ENCODE results near the gene POMGNT2. TPM values are rescaled to one million over a fixed set of nuclear protein-coding genes. Genes with fewer than 3 reads are reported as not detected.

Gene POMGNT2
- total and polyA plus RNA-seq, 7 donors: 13.2 to 40.3 (median 22.4) TPM

GRCh38 chr3:43036621-43037423 is 69.1 kb downstream of the POMGNT2 start:
- 71 to 84% (median 75%) methylated on average over 9 of the region's 9 CpGs for WGBS, 3 donors
- Histone ChIP-seq H3K36me3 (ENCODE audit: insufficient read depth in 1 of 2, low read depth in 1 of 2) (no peaks in the 10 kb centered on the region), H3K27ac (no peak overlapping the region), H3K4me1 (no peaks in the 10 kb centered on the region), H3K27me3 (ENCODE audit: insufficient read depth in 3 of 3, low read length in 2 of 3) (no peaks in the 10 kb centered on the region), H3K9me3 (no peaks in the 10 kb centered on the region), H3K4me3 (no peak overlapping the region)
- peak in 2 of 4 donors; percentile 24 to 42 for ATAC-seq
- DNase-seq: no peak
- no peak for TF ChIP-seq CTCF (IDR thresholded peaks at IDR 0.05)
- intact Hi-C loops (cut with DNase I): no loop called here

GRCh38 chr3:43035801-43036365 is 70.0 kb downstream of the POMGNT2 start:
- no peak for TF ChIP-seq CTCF (IDR thresholded peaks at IDR 0.05)
- H3K4me3 ChIP-seq: no peak overlapping the region
- ATAC-seq (no peak), DNase-seq (no peak)
- no peak overlapping the region for H3K27ac ChIP-seq
- no peaks in the 10 kb centered on the region for H3K27me3 ChIP-seq (ENCODE audit: insufficient read depth in 3 of 3, low read length in 2 of 3)
- intact Hi-C loops (cut with DNase I): no loop called here
- no peaks in the 10 kb centered on the region for H3K9me3 ChIP-seq
- WGBS, 3 donors: 43 to 65% (median 58%) methylated on average over 5 of the region's 5 CpGs
- H3K36me3 ChIP-seq (ENCODE audit: insufficient read depth in 1 of 2, low read depth in 1 of 2): no peaks in the 10 kb centered on the region
- H3K4me1 ChIP-seq: no peaks in the 10 kb centered on the region

- 88 to 92% (median 89%) methylated on average over 4 of the region's 4 CpGs for WGBS, 3 donors
- DNase-seq (no peak), ATAC-seq (no peak)
- Histone ChIP-seq H3K4me1 (no peaks in the 10 kb centered on the region), H3K27me3 (ENCODE audit: insufficient read depth in 3 of 3, low read length in 2 of 3) (no peaks in the 10 kb centered on the region), H3K4me3 (no peak overlapping the region), H3K27ac (no peak overlapping the region), H3K9me3 (no peaks in the 10 kb centered on the region), H3K36me3 (ENCODE audit: insufficient read depth in 1 of 2, low read depth in 1 of 2) (no peaks in the 10 kb centered on the region)
- TF ChIP-seq CTCF (IDR thresholded peaks at IDR 0.05): no peak
- intact Hi-C loops (cut with DNase I): no loop called here
Observed at GRCh38 chr3:43034911-43035310, 71.0 kb downstream of the POMGNT2 start.

GRCh38 chr3:43034200-43034599 is 71.7 kb downstream of the POMGNT2 start:
- Histone ChIP-seq H3K4me3 (no peak overlapping the region), H3K27ac (no peak overlapping the region), H3K4me1 (no peaks in the 10 kb centered on the region), H3K9me3 (no peaks in the 10 kb centered on the region), H3K36me3 (ENCODE audit: insufficient read depth in 1 of 2, low read depth in 1 of 2) (no peaks in the 10 kb centered on the region), H3K27me3 (ENCODE audit: insufficient read depth in 3 of 3, low read length in 2 of 3) (no peaks in the 10 kb centered on the region)
- TF ChIP-seq CTCF (IDR thresholded peaks at IDR 0.05): no peak
- 49 to 70% (median 52%) methylated on average over 4 of the region's 4 CpGs for WGBS, 3 donors
- no peak for DNase-seq
- ATAC-seq: no peak
- intact Hi-C loops (cut with DNase I): no loop called here
